Measurements from ENCODE around the gene DTX3.

Gene DTX3

DNA sequence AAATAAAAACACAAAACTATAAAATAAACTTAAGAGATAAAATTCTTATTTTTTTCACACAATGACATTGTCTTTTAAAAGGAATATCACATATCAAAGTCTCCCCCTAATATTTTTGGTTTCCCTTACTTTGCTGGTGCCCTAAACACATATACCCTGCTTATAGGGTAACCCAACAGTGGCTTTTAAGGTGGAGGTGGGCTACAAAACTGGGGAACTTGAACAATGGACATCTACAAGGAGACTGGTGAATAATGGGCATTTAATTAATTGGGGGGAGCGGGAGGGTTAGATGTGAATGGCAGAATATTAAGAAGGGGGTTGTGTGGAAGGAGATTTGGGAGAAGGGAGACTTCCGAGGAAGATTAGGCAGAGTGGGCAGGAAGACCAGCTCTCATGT is 18.8 kb downstream of the DTX3 start:
- Mint-ChIP-seq H3K9me3 (no peaks in the 10 kb centered on the region), H3K27me3 (ENCODE audit: low read depth) (peaks cover 100% of the 10 kb centered on the region), H3K36me3 (ENCODE audit: low read depth) (peaks cover 18% of the 10 kb centered on the region), H3K4me3 (no peak overlapping the region), H3K4me1 (peaks cover 24% of the 10 kb centered on the region), H3K27ac (no peak overlapping the region)
- TF ChIP-seq, protein P1, sequence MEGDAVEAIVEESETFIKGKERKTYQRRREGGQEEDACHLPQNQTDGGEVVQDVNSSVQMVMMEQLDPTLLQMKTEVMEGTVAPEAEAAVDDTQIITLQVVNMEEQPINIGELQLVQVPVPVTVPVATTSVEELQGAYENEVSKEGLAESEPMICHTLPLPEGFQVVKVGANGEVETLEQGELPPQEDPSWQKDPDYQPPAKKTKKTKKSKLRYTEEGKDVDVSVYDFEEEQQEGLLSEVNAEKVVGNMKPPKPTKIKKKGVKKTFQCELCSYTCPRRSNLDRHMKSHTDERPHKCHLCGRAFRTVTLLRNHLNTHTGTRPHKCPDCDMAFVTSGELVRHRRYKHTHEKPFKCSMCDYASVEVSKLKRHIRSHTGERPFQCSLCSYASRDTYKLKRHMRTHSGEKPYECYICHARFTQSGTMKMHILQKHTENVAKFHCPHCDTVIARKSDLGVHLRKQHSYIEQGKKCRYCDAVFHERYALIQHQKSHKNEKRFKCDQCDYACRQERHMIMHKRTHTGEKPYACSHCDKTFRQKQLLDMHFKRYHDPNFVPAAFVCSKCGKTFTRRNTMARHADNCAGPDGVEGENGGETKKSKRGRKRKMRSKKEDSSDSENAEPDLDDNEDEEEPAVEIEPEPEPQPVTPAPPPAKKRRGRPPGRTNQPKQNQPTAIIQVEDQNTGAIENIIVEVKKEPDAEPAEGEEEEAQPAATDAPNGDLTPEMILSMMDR (IDR thresholded peaks at IDR 0.05; ENCODE audit: unreplicated experiment in 3 of 3) = no peak

DNA sequence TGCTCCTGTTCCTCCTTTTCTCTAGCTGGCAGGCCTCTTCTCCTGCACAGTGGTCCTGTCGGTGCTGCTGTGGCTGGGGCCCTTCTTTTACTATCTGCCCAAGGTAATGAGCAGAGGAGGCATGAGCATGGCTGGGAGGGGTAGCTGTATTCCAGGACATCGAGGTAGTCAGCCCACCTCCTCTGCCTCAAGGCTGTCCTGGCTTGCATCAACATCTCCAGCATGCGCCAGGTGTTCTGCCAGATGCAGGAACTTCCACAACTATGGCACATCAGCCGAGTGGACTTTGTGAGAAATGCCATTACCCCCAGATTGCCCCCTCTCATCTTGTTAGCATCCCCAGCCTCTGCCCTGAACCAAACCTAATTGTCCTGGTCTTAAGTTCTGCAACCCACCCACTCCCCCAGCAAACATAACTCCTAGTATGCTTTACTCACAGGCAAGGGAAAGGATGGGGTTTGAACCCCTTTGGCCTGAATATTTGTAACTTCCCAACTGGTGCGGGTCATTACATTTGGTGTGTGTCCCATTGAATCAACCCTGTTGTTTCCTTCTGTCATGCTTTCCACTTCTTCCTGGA is 19.3 kb downstream of the DTX3 start:
- Mint-ChIP-seq H3K9me3 (no peaks in the 10 kb centered on the region), H3K4me1 (peaks cover 24% of the 10 kb centered on the region), H3K27ac (no peak overlapping the region), H3K27me3 (ENCODE audit: low read depth) (peaks cover 100% of the 10 kb centered on the region), H3K4me3 (no peak overlapping the region), H3K36me3 (ENCODE audit: low read depth) (peaks cover 17% of the 10 kb centered on the region)
- TF ChIP-seq, protein P1 (IDR thresholded peaks at IDR 0.05; ENCODE audit: unreplicated experiment in 3 of 3) = no peak

DNA sequence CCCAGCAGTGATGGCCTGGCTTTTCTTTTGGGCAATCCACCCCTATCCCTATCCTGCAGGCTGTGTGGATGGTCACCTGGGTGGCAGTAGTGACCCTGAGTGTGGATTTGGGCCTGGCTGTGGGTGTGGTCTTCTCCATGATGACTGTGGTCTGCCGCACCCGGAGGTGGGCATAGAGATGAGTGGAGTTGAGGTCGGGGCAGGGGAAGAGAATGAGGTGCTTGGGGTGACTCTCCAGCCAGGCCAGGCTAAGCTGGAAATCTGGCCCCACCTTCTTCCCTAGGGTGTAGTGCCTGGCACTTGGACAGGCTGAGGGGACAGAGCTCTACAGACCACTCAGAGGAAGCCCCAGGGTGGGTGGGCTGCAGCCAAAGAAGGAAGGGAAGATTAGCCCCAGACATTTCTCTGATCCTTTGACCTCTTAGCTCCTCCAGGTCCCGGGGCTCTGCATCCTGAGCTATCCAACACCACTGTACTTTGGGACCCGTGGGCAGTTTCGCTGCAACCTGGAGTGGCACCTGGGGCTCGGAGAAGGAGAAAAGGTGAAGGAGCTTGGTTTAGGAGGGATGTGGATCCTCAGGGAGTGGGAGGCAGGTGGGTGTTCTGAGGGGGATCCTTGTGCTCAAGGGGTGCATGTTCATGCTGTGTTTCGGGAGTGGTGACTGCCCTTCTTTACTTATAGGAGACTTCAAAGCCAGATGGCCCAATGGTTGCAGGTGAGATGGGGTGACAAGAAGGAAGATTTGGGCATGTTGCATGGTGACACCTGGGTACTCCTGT is 20.0 kb downstream of the DTX3 start:
- H3K4me3 Mint-ChIP-seq = no peak overlapping the region
- no peaks in the 10 kb centered on the region for H3K9me3 Mint-ChIP-seq
- no peak overlapping the region for H3K27ac Mint-ChIP-seq
- TF ChIP-seq, protein P1 (IDR thresholded peaks at IDR 0.05; ENCODE audit: unreplicated experiment in 3 of 3) = no peak
- H3K27me3 Mint-ChIP-seq (ENCODE audit: low read depth) = peaks cover 100% of the 10 kb centered on the region
- peaks cover 20% of the 10 kb centered on the region for H3K4me1 Mint-ChIP-seq
- H3K36me3 Mint-ChIP-seq (ENCODE audit: low read depth) = peaks cover 12% of the 10 kb centered on the region

DNA sequence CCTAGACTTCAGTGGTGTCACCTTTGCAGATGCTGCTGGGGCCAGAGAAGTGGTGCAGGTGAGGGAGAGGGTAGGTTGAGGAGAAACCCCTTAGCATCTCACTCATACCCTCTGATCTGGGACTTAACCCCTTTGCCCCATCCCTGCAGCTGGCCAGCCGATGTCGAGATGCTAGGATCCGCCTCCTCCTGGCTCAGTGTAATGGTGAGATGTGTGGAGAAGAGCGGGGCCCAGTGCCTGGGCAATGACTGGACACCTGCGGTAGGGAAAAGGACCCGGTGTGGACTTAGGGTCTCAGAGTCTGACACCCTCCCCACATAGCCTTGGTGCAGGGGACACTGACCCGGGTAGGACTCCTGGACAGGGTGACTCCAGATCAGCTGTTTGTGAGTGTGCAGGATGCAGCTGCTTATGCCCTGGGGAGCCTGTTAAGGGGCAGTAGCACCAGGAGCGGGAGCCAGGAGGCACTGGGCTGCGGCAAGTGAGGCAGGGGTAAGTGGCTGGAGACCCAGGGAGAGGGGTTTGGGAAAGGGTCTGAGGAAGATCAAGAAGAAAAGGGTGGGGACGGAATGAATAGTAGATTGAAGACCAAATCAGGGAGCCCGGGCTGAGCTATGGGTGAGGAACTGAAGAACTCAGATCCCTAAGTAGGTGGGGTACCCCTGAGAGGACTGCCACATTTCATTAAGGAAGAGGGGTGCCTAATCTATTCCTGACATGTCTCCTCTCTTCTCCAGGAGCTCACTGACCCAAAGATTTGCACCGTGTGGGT is 20.8 kb downstream of the DTX3 start:
- Mint-ChIP-seq H3K4me3 (no peak overlapping the region), H3K27me3 (ENCODE audit: low read depth) (peaks cover 100% of the 10 kb centered on the region), H3K4me1 (peaks cover 19% of the 10 kb centered on the region), H3K27ac (no peak overlapping the region), H3K9me3 (no peaks in the 10 kb centered on the region), H3K36me3 (ENCODE audit: low read depth) (peaks cover 9% of the 10 kb centered on the region)
- TF ChIP-seq, protein P1 (IDR thresholded peaks at IDR 0.05; ENCODE audit: unreplicated experiment in 3 of 3) = no peak

DNA sequence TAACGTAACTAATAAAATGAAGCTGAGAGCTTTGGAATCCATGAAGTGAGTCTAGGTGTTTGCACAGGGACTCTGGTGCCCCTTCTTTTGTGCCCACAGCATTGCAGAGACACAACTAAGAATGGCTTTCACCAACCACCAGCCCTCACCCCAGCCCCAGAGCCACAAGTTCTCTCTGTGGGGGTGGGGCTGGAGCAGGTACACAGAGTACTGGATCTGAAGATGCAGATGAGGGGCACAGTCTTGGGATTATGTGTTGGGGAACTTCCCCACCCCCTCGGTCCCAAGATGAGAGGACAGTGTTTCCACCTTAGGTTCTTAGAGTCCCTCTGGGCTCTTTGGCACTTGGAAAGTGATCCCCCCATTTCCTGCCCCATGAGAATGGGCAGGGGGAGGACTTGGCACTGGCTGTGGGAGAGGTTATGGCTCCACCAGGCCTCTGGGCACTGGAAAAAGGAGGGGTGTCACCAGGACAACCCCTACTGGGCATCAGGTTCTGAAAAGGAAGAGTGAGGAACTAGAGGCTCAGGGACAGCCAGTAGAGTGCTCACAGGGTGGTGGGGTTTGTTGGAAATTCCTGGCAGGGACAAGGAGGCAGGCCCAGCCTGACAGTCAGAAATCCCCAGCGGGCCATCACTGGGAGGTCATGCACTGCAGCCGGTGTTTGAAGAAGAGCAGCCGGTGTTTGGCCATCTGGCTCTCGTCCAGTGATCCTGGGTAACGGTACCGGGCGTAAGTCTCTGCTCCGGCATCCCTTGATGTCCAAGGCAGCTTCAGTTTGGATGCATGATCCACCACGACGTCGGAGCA is 21.7 kb downstream of the DTX3 start:
- Mint-ChIP-seq H3K4me1 (peaks cover 11% of the 10 kb centered on the region), H3K27ac (no peak overlapping the region), H3K36me3 (ENCODE audit: low read depth) (peaks cover 7% of the 10 kb centered on the region), H3K4me3 (peak overlapping the region in 1 of 3 experiments; percentile 27), H3K9me3 (no peaks in the 10 kb centered on the region), H3K27me3 (ENCODE audit: low read depth) (peaks cover 100% of the 10 kb centered on the region)
- TF ChIP-seq, protein P1 (IDR thresholded peaks at IDR 0.05; ENCODE audit: unreplicated experiment in 3 of 3) = no peak

Data from nephron (organoid).